GM23248 (cell line): Measurements from ENCODE around the gene SNX9.

Experiments used
- EZH2 ChIP-seq: fragments of 200-600 bp; sonication (generic); IDR thresholded peaks from 2 replicates; pipeline ENCODE4 v1.6.1; 2018; ENCODE audit warnings: antibody characterized with exemption, mild to moderate bottlenecking; ENCODE audit not compliant: insufficient read depth, poor library complexity, severe bottlenecking
- EZH2phosphoT487 ChIP-seq: fragments of 200-600 bp; sonication (generic); IDR thresholded peaks from 2 replicates; pipeline ENCODE4 v1.6.1; 2018; ENCODE audit warnings: antibody characterized with exemption, moderate library complexity, mild to moderate bottlenecking, low read depth; ENCODE audit not compliant: insufficient read depth

DNA sequence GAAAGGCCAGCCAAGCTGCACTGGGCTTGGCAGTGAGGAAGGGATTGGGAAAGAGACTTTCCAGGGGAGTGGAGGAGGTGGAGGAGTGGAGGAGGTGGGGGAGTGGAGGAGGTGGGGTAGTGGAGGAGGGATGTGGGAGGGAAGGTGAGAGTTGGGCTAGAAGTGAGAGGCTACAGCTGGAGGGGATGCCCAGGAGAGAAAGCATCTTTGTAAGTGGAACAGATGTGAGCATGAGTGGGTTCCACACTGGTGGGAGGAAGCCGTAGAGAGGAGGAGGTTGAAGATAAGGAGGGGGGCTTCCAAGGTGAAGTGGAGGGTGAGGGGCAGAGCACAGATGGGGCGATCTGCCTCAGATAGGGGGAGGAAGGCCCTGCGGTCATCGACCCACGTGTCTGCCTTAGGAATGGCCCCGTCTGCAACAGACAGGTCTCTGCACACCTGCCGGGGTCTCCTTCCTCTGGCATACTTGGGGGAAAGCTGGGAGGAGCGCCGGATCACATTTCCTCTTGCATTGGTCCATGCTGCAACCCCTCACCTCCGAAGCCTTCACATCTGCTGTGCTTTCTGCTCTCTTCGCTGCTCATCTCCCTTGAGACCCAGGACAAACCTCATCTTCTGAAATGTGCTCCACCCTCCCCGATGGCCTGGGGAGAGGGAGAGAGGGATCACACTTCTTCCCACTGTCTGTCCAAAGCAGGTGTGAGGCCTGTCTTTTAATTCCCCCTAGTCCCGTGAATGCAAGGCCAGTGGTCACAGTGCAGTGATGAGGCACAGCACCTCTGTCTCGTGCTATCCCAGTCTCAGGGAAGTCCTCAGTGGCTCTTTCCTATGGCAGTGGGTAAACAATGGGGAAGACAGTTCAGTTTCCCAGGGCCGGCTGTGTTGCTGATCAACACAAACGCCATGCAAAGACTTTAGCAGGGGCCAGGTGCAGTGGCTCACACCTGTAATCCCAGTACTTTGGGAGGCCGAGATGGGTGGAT lies 48.6 kb upstream of the SNX9 start:
- no peak for TF ChIP-seq EZH2
- no peak for TF ChIP-seq EZH2phosphoT487
